HG03342 (cell line): ENCODE results near the gene UPB1.
"Not testable (repeated sequence)": the region's sequence is repeated elsewhere in the genome, so short reads cannot be mapped to it uniquely, and the experiment has no call there.

Experiments
- ATAC-seq: cut with Tn5 transposase; IDR thresholded peaks from one replicate; pipeline ENCODE4 v1.9.1; 2021; ENCODE audit warnings: mild to moderate bottlenecking, moderate library complexity; ENCODE audit not compliant: unreplicated experiment

Gene UPB1

GRCh38 chr22:24529898-24530297 lies 34.8 kb downstream of the UPB1 start:
- no peak for ATAC-seq

- not testable (repeated sequence) for ATAC-seq
Observed at GRCh38 chr22:24530968-24531367, 35.8 kb downstream of the UPB1 start.

GRCh38 chr22:24532075-24532474 lies 36.9 kb downstream of the UPB1 start:
- ATAC-seq: no peak

- ATAC-seq: no peak
Observed at GRCh38 chr22:24535348-24535747, 40.2 kb downstream of the UPB1 start.

GRCh38 chr22:24536089-24536488 lies 41.0 kb downstream of the UPB1 start:
- ATAC-seq: no peak

GRCh38 chr22:24540470-24540869 lies 45.3 kb downstream of the UPB1 start:
- ATAC-seq: no peak

GRCh38 chr22:24541681-24542515 lies 46.8 kb downstream of the UPB1 start:
- no peak for ATAC-seq

GRCh38 chr22:24542641-24543040 lies 47.5 kb downstream of the UPB1 start:
- ATAC-seq: no peak

GRCh38 chr22:24543185-24543601 lies 48.1 kb downstream of the UPB1 start:
- ATAC-seq: no peak

- no peak for ATAC-seq
Observed at GRCh38 chr22:24543679-24544243, 48.6 kb downstream of the UPB1 start.

- no peak for ATAC-seq
Observed at GRCh38 chr22:24548812-24549211, 53.7 kb downstream of the UPB1 start.

- ATAC-seq: no peak
Observed at GRCh38 chr22:24550028-24550901, 55.1 kb downstream of the UPB1 start.

GRCh38 chr22:24550902-24551435 lies 55.8 kb downstream of the UPB1 start:
- ATAC-seq: no peak

- not testable (repeated sequence) for ATAC-seq
Observed at GRCh38 chr22:24552503-24553286, 57.6 kb downstream of the UPB1 start.

- no peak for ATAC-seq
Observed at GRCh38 chr22:24553597-24554312, 58.6 kb downstream of the UPB1 start.

- ATAC-seq: peak; percentile 11
Observed at GRCh38 chr22:24554313-24555164, 59.4 kb downstream of the UPB1 start, which contains the start of gene GUCD1. Gene GUCD1 (minus strand): TSS chr22:24555138. CDS start chr22:24554991, 147 bp downstream.

- ATAC-seq: peak; percentile 69
Observed at GRCh38 chr22:24555165-24556039, 60.3 kb downstream of the UPB1 start, which contains the start of gene SNRPD3. Gene SNRPD3 (plus strand): TSS chr22:24555999. CDS start chr22:24557675, 1,676 bp downstream.

GRCh38 chr22:24559471-24559870 lies 64.3 kb downstream of the UPB1 start:
- no peak for ATAC-seq
